Measurements from ENCODE around the gene ARID5B. TPM values are rescaled to one million over a fixed set of nuclear protein-coding genes. Genes with fewer than 3 reads are reported as not detected.
A peak's percentile ranks its signal among the peaks of the same experiment; 100 is the strongest.

ARID5B gene
- total and polyA plus RNA-seq, 2 donors (not counting 1 experiment from before 2014, with no cell fraction given): 22.4 to 237 TPM

DNA sequence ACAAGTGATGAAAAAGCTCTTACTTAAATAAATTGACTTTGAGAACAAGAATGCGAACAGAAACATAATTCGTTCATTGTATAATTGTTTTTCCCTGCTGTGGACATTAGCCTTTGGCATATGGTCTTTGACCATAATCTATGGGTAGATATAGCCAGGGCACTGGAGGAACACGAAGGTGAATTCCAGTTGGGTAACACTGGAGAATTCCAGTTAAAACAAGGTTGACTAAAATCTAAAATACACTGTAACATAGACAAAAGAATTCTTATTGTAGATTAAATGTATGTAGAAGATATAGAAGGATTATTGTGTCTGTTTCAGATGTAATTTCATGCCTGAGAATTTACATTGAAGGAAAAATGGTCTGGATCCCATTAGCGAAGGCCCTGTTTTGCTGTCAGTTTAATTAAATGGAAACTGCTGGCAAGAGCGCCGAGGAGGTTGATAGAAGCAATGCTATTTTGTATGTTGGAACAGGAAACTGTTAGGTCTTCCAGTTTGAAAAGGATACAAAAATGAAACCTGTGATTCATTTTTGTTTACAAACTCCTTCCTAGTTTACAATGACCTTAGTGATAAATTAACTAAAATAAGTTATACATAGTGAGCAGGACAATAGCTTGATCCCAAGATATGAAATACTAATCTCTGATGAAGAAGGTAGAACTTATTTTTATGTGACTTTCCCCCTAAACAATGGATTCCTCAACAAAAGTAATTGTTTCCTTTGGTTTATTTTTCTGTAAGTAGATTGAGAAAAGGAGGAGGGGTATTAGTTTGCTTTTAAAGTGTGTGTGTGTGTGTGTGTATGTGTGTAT, 68.9 kb downstream of the ARID5B start:
- CTCF ChIA-PET: interaction anchor here (1.0 to 1.2 kb wide), 2 partner anchors 9 to 275 kb away, joined by 3 read pairs; no protein-coding TSS in a partner anchor
- H3K4me1 Mint-ChIP-seq: peaks cover 69% of the 10 kb centered on the region
- no peaks in the 10 kb centered on the region for H3K9me3 Mint-ChIP-seq (ENCODE audit: insufficient read depth)
- intact Hi-C loops (cut with micrococcal nuclease): no loop called here
- H3K27me3 Mint-ChIP-seq: no peaks in the 10 kb centered on the region
- H3K4me3 Mint-ChIP-seq: no peak overlapping the region
- Histone ChIP-seq H3K4me3 (ENCODE audit: control extremely low read depth in 1 of 5, extremely low read depth in 1 of 5, insufficient read depth in 1 of 5, low read depth in 2 of 5, low read length in 4 of 5) (no peak overlapping the region), H3K27me3 (replicated peaks in 1 of 4; ENCODE audit: control extremely low read depth in 1 of 4, control insufficient read depth in 3 of 4, insufficient read depth in 4 of 4, low read length in 3 of 4) (no peaks in the 10 kb centered on the region), H3K4me1 (ENCODE audit: control insufficient read depth in 2 of 2, insufficient read depth in 2 of 2, low read length in 2 of 2) (peaks cover 36 to 51% of the 10 kb centered on the region in 2 donors), H3K79me2 (ENCODE audit: control insufficient read depth, insufficient read depth, low read length) (peaks cover 100% of the 10 kb centered on the region), H3K9ac (ENCODE audit: low read length) (no peak overlapping the region), H3K9me3 (ENCODE audit: control extremely low read depth in 1 of 3, control insufficient read depth in 2 of 3, insufficient read depth in 1 of 3, low read length in 2 of 3) (no peaks in the 10 kb centered on the region), H3K36me3 (replicated peaks in 1 of 2; ENCODE audit: control extremely low read depth in 1 of 2, control insufficient read depth in 1 of 2, extremely low read depth in 1 of 2, insufficient read depth in 2 of 2, low read length in 1 of 2) (peaks cover 9 to 52% of the 10 kb centered on the region in 2 experiments), H2AFZ (ENCODE audit: insufficient read depth, low read depth, low read length, poor library complexity, severe bottlenecking) (no peak overlapping the region), H3K4me2 (replicated peaks; ENCODE audit: low read depth, low read length, poor library complexity, severe bottlenecking) (no peak overlapping the region), H3K27ac (ENCODE audit: low read length in 2 of 2) (peak overlapping the region in 1 of 2 donors; percentile 67), H4K20me1 (ENCODE audit: control insufficient read depth, insufficient read depth, low read length, poor library complexity, severe bottlenecking) (no peaks in the 10 kb centered on the region)
- WGBS (ENCODE audit: insufficient coverage): 93% methylated on average over 3 of the region's 6 CpGs
- no peak for DNase-seq
- TF ChIP-seq, protein P1, sequence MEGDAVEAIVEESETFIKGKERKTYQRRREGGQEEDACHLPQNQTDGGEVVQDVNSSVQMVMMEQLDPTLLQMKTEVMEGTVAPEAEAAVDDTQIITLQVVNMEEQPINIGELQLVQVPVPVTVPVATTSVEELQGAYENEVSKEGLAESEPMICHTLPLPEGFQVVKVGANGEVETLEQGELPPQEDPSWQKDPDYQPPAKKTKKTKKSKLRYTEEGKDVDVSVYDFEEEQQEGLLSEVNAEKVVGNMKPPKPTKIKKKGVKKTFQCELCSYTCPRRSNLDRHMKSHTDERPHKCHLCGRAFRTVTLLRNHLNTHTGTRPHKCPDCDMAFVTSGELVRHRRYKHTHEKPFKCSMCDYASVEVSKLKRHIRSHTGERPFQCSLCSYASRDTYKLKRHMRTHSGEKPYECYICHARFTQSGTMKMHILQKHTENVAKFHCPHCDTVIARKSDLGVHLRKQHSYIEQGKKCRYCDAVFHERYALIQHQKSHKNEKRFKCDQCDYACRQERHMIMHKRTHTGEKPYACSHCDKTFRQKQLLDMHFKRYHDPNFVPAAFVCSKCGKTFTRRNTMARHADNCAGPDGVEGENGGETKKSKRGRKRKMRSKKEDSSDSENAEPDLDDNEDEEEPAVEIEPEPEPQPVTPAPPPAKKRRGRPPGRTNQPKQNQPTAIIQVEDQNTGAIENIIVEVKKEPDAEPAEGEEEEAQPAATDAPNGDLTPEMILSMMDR (IDR thresholded peaks at IDR 0.05): no peak
- TF ChIP-seq EZH2 (IDR thresholded peaks at IDR 0.05; ENCODE audit: borderline replicate concordance, insufficient read depth, low read depth, low read length, poor library complexity, severe bottlenecking): no peak
- no peak for ATAC-seq (ENCODE audit: low read depth)
- H3K27ac Mint-ChIP-seq: peak overlapping the region; percentile 64
- POLR2A ChIA-PET: interaction anchor here (0.7 kb wide), 1 partner anchor 113 kb away, joined by 3 read pairs; no protein-coding TSS in a partner anchor

DNA sequence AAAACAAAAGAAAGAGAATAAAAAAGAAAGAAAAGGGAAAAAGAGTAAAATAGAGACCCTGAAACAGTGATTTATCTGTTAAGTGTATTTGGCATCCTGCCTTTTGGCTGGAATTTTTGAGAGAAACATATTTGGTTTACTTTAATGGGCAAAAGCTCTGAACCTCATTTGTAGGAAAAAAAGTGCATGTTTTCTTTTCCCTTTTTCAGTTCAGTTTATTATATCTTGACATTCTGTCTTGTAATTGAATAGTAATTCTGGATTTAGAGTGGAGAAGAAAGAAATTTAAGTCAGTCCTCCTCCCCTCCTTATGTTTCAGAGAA, 69.5 kb downstream of the ARID5B start:
- H3K4me1 Mint-ChIP-seq: peaks cover 69% of the 10 kb centered on the region
- TF ChIP-seq, protein P1 (IDR thresholded peaks at IDR 0.05): no peak
- TF ChIP-seq EZH2 (IDR thresholded peaks at IDR 0.05; ENCODE audit: borderline replicate concordance, insufficient read depth, low read depth, low read length, poor library complexity, severe bottlenecking): no peak

More for the DNA sequence above, 69.5 kb downstream of the ARID5B start:
- no peak overlapping the region for H3K27ac Mint-ChIP-seq
- no peaks in the 10 kb centered on the region for H3K9me3 Mint-ChIP-seq (ENCODE audit: insufficient read depth)
- DNase-seq (no peak), ATAC-seq (ENCODE audit: low read depth) (no peak)
- POLR2A ChIA-PET: interaction anchor here (0.7 kb wide), 1 partner anchor 112 kb away, joined by 3 read pairs; no protein-coding TSS in a partner anchor
- H3K36me3 ChIP-seq (replicated peaks in 1 of 2; ENCODE audit: control extremely low read depth in 1 of 2, control insufficient read depth in 1 of 2, extremely low read depth in 1 of 2, insufficient read depth in 2 of 2, low read length in 1 of 2): peaks cover 9 to 52% of the 10 kb centered on the region in 2 experiments
- no peaks in the 10 kb centered on the region for H3K27me3 ChIP-seq (replicated peaks in 1 of 4; ENCODE audit: control extremely low read depth in 1 of 4, control insufficient read depth in 3 of 4, insufficient read depth in 4 of 4, low read length in 3 of 4)
- H3K9me3 ChIP-seq (ENCODE audit: control extremely low read depth in 1 of 3, control insufficient read depth in 2 of 3, insufficient read depth in 1 of 3, low read length in 2 of 3): no peaks in the 10 kb centered on the region
- H3K9ac ChIP-seq (ENCODE audit: low read length): no peak overlapping the region
- no peak overlapping the region for H2AFZ ChIP-seq (ENCODE audit: insufficient read depth, low read depth, low read length, poor library complexity, severe bottlenecking)
- intact Hi-C loops (cut with micrococcal nuclease): no loop called here
- H3K4me1 ChIP-seq (ENCODE audit: control insufficient read depth in 2 of 2, insufficient read depth in 2 of 2, low read length in 2 of 2): peaks cover 32 to 46% of the 10 kb centered on the region in 2 donors
- no peak overlapping the region for H3K4me2 ChIP-seq (replicated peaks; ENCODE audit: low read depth, low read length, poor library complexity, severe bottlenecking)
- CTCF ChIA-PET: interaction anchor here (1.0 to 1.2 kb wide), 2 partner anchors 9 to 274 kb away, joined by 3 read pairs; no protein-coding TSS in a partner anchor
- H4K20me1 ChIP-seq (ENCODE audit: control insufficient read depth, insufficient read depth, low read length, poor library complexity, severe bottlenecking): no peaks in the 10 kb centered on the region
- H3K4me3 ChIP-seq (ENCODE audit: control extremely low read depth in 1 of 5, extremely low read depth in 1 of 5, insufficient read depth in 1 of 5, low read depth in 2 of 5, low read length in 4 of 5): no peak overlapping the region
- H3K27ac ChIP-seq (ENCODE audit: low read length in 2 of 2): peak overlapping the region in 1 of 2 donors; percentile 67
- peaks cover 100% of the 10 kb centered on the region for H3K79me2 ChIP-seq (ENCODE audit: control insufficient read depth, insufficient read depth, low read length)
- no peaks in the 10 kb centered on the region for H3K27me3 Mint-ChIP-seq
- H3K4me3 Mint-ChIP-seq: no peak overlapping the region

All from B cell (primary cell).